HG03139 (cell line): ENCODE results near the gene FEM1C.

Experiments
- ATAC-seq: cut with Tn5 transposase; IDR thresholded peaks from one replicate; pipeline ENCODE4 v1.9.1; 2021; ENCODE audit not compliant: unreplicated experiment

FEM1C gene

GRCh38 chr5:115522832-115523403 lies 21.7 kb downstream of the FEM1C start:
- ATAC-seq, result no peak

- ATAC-seq, result no peak
Observed at GRCh38 chr5:115520191-115520590, 24.4 kb downstream of the FEM1C start.

- ATAC-seq, result no peak
Observed at GRCh38 chr5:115516372-115516771, 28.2 kb downstream of the FEM1C start.

GRCh38 chr5:115514220-115514619 lies 30.4 kb downstream of the FEM1C start:
- no peak for ATAC-seq

GRCh38 chr5:115511632-115512031 lies 32.9 kb downstream of the FEM1C start:
- no peak for ATAC-seq

GRCh38 chr5:115510145-115510645 lies 34.4 kb downstream of the FEM1C start:
- no peak for ATAC-seq

GRCh38 chr5:115509547-115509946 lies 35.0 kb downstream of the FEM1C start:
- ATAC-seq, result no peak

- no peak for ATAC-seq
Observed at GRCh38 chr5:115507681-115508080, 36.9 kb downstream of the FEM1C start.

- ATAC-seq, result no peak
Observed at GRCh38 chr5:115503420-115503819, 41.2 kb downstream of the FEM1C start.

GRCh38 chr5:115501464-115502210 lies 42.9 kb downstream of the FEM1C start:
- ATAC-seq, result no peak

GRCh38 chr5:115500225-115500624 lies 44.4 kb downstream of the FEM1C start:
- ATAC-seq, result no peak

- no peak for ATAC-seq
Observed at GRCh38 chr5:115496936-115497576, 47.5 kb downstream of the FEM1C start.

- ATAC-seq, result no peak
Observed at GRCh38 chr5:115494570-115495289, 49.8 kb downstream of the FEM1C start.

- no peak for ATAC-seq
Observed at GRCh38 chr5:115490596-115490995, 54.0 kb downstream of the FEM1C start.

GRCh38 chr5:115489733-115490132 lies 54.8 kb downstream of the FEM1C start:
- no peak for ATAC-seq

GRCh38 chr5:115487756-115488155 lies 56.8 kb downstream of the FEM1C start:
- no peak for ATAC-seq

GRCh38 chr5:115487168-115487567 lies 57.4 kb downstream of the FEM1C start:
- ATAC-seq, result no peak

GRCh38 chr5:115486728-115487127 lies 57.8 kb downstream of the FEM1C start:
- ATAC-seq, result no peak

GRCh38 chr5:115484368-115484767 lies 60.2 kb downstream of the FEM1C start:
- ATAC-seq, result no peak

GRCh38 chr5:115480900-115481299 lies 63.7 kb downstream of the FEM1C start:
- no peak for ATAC-seq

GRCh38 chr5:115480271-115480670 lies 64.3 kb downstream of the FEM1C start:
- no peak for ATAC-seq
